ENCODE data around the gene RNF17.
A peak's percentile ranks its signal among the peaks of the same experiment; 100 is the strongest.
"Not testable (repeated sequence)": the region's sequence is repeated elsewhere in the genome, so short reads cannot be mapped to it uniquely, and the experiment has no call there.

Gene RNF17

DNA sequence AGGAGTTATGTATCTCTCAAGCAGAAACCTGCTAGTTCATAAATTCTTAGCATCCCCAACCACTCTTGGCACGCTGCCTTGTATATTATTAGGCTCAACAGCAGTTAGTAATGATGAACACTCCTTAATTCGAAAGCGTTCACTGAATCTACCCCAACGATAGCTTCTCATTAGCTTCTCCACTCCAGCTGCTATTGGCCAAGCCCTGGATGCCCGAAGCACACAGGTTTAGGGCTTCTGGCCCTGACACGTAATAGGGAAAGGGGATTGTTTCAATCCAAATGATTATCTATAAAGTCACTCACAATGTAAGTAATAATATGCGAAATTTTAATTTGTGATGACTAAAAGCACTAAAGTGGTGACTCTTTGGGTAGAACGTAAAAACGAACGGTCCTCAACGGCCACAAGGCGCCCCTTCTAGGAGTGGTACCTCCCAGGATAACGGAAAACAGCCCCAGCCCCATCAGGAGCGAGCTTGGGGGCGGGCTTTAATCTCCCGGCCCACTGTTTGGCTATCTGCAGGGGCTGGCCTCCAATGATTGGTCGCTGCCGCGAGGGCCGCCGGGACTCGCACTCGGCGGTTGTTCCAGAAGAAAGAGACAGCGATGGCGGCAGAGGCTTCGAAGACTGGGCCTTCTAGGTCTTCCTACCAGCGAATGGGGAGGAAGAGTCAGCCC lies at the start of gene RNF17:
TSS of gene RNF17 (plus strand) at position 574 of the 680 bp plus-strand sequence. CDS start at position 609, 35 bp downstream.
- no peak for DNase-seq (ENCODE audit: low spot score)

- DNase-seq (ENCODE audit: low spot score): no peak
Measured at GRCh38 chr13:24716011-24716410, 48.0 kb upstream of the RNF17 start.

DNA sequence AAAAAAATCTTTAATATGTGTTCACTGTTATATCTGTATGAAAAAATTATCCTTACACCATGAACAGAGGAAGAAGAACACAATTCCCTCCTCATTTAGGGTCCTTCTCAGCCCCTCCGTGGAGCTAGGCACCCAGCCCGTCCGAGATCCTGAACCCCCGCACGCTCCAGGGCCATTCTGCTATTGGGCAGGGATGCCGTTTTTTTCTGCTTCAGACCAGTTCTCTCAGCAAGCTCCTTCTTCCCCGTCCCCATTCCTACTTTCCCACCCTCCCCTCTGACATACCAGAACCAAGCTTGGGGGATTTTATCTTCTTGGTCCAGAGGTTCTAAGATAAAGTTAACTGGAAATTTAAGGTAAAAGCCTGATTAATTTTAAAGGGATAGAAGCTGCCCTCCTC lies 47.5 kb upstream of the RNF17 start:
- DNase-seq (ENCODE audit: low spot score): no peak

- DNase-seq (ENCODE audit: low spot score): no peak
Measured at GRCh38 chr13:24717217-24717616, 46.8 kb upstream of the RNF17 start.

- DNase-seq (ENCODE audit: low spot score): no peak
Measured at GRCh38 chr13:24718192-24718965, 45.6 kb upstream of the RNF17 start.

- DNase-seq (ENCODE audit: low spot score): no peak
Measured at GRCh38 chr13:24719139-24719538, 44.8 kb upstream of the RNF17 start.

DNA sequence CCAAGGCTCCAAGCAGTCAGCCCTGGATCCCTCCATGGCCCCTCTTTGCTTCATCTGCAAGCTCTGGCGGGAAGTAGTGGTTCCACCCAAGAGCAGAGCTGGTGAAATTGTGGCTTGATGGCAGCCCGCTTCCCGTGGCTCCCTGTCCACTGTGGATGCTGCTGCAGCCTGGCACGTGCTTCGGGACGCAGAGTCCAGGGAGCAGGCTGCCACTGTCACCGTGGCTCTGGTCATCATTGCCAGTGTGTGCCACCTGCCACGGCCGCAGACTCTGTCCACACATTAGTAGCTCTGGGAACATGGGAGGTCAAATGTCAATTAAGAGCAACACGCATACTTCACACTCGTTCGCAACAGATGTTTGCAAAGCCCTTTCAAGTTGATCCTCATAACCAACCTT lies 40.8 kb upstream of the RNF17 start:
- DNase-seq (ENCODE audit: low spot score): no peak

DNA sequence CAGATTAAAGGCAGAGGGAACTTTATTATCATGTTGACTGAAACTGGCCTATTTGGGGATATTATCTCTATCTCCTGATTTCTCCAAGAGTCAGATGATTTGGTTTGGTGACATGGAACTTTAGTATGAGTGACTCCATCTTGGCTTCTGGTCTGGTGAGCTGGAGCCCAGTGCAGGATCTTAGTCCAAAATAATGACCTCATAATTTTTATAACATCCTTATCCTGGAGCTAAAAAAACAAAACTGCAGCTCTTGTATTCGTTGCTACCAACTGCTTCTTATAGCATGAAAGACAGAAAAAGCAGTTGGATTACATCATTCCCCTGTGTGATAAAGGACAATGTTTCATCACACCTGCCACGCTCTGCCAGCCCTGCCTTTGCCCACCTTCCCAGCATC lies 39.3 kb upstream of the RNF17 start:
- DNase-seq (ENCODE audit: low spot score): no peak

DNA sequence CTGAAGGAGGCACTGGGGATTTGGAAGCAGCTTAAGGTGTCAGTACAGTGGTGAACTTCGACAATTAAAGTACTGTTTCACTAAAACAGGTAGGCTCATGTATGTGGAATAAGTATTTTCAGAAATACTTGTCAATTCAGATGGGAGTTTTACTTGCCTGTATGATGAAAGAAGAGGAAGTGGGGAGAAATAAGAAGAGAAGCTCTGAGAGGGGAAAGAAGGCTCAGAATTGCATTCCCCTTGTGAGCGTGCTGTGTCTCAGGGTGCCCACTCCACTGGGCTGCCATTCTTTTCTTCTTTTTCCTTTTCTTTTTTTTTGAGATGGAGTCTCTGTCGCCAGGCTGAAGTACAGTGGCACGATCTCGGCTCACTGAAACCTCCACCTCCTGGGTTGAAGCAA lies 38.6 kb upstream of the RNF17 start:
- no peak for DNase-seq (ENCODE audit: low spot score)

- DNase-seq (ENCODE audit: low spot score): peak; percentile 72
Measured at GRCh38 chr13:24727731-24728601, 36.0 kb upstream of the RNF17 start.

DNA sequence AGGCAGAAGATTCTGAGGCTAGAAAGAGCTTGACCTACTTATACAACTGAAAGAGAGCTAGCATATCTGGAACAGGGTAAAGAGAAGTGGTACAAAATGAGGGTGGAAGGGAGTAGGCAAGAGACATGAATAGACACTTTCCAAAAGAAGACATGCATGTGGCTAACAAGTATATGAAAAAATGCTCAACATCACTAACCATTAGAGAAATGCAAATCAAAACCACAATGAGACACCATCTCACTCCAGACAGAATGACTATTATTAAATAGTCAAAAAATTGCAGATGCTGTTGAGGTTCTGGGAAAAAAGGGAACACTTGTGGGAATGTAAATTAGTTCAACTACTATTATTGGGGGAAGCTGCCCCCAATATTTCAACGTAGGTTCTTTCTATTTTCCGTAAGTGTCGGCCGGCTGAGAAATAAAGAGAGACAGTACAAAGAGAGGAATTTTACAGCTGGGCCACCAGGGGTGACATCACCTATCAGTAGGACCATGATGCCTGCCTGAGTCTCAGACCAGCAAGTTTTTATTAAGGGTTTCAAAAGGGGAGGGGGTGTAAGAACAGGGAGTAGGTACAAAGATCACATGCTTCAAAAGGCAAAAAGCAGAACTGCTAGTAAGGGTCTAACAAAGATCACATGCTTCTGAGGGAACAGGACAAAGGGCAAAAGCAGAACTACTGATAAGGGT lies 32.9 kb upstream of the RNF17 start:
- not testable (repeated sequence) for DNase-seq (ENCODE audit: low spot score)

DNA sequence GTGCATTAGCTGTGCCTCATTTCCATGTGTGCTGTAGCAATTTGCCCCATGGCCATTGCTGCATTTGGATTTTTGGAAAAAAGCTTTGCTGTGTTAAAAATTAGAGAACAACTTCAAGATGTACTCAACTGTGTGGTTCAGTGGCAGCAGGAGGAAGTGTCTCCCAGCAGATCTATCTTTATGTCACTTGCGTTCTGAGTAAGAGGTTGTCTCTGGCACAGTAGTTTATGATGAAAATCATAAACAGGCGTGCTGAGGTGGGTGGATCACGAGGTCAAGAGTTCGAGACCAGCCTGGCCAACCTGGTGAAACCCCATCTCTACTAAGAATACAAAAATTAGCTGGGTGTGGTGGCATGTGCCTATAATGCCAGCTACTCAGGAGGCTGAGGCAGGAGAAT lies 29.0 kb upstream of the RNF17 start:
- DNase-seq (ENCODE audit: low spot score): no peak

DNA sequence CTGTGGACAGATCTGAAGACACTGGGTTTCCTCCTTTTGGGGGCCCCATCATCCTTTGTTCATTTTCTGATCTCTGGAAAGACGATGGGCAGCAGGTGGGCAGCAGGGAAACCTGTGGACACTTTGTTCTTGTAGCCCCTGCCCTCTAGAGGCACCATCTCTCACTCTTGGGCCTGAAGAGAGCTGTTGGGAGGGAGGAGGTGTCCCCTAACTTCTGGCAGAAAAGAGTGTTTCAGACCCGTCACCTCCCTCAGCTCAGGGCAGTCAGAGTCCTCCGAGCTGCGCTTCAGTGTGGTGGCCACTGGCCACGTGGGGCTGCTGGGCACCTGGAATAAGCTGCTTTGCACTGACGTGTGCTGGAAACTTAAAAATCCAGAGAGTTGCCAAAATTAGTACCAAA lies 26.9 kb upstream of the RNF17 start:
- DNase-seq (ENCODE audit: low spot score): no peak

- DNase-seq (ENCODE audit: low spot score): no peak
Measured at GRCh38 chr13:24738366-24738847, 25.6 kb upstream of the RNF17 start.

- no peak for DNase-seq (ENCODE audit: low spot score)
Measured at GRCh38 chr13:24740014-24740890, 23.7 kb upstream of the RNF17 start.

DNA sequence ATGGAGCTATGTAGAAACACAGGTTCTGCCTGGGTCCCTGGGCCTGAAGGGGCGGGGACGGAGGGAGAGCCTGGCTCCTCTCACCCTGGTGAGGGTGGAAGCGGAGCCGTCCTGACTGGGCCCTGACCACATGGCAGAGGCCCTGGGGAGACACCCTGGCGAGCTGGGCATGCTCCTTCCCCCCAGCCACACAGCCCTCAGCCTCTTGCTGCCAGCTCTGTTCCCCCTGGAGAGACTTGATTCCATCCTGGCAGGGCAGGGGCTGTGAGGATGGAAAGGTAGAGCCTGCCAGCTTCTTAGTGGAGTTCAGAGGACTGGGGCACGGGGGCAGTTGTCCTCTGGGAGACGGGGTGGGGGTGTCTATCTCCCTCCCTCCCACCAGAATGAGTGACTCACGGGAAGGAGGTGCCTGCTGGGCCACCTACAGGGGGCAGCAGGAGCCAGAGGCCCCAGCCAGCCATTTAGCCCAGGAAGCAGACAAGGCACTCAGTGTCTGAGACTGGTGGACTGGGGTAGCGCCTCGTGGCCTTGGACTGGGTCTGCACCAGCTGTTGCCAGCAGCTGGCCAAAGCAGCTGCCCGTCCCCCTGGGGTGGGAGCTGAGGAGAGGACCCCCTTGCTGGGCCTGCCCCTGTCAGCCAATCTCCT lies 22.8 kb upstream of the RNF17 start:
- DNase-seq (ENCODE audit: low spot score): no peak

DNA sequence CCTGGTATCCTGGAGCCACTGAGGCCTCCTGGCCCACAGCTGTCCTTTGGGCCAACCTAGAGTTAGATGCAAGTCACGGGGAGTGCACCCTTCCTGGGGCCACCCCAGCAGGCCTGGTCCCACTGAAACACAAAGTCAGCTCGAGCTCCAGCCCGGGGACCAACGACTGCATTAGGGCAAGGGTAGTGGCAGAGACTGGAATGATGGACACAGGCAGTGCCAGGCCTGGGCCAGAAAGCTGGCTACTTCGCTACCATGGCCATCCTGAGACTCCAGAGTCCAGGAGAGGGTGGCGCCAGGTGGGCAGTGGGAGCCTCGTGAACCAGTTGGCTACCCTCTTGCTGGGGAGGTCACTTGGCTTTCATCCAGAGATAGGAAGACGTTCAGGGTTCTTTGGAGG lies 22.2 kb upstream of the RNF17 start:
- DNase-seq (ENCODE audit: low spot score): no peak

- no peak for DNase-seq (ENCODE audit: low spot score)
Measured at GRCh38 chr13:24742294-24742693, 21.7 kb upstream of the RNF17 start.

- DNase-seq (ENCODE audit: low spot score): no peak
Measured at GRCh38 chr13:24742977-24743376, 21.0 kb upstream of the RNF17 start.

- no peak for DNase-seq (ENCODE audit: low spot score)
Measured at GRCh38 chr13:24744247-24744646, 19.7 kb upstream of the RNF17 start.

DNA sequence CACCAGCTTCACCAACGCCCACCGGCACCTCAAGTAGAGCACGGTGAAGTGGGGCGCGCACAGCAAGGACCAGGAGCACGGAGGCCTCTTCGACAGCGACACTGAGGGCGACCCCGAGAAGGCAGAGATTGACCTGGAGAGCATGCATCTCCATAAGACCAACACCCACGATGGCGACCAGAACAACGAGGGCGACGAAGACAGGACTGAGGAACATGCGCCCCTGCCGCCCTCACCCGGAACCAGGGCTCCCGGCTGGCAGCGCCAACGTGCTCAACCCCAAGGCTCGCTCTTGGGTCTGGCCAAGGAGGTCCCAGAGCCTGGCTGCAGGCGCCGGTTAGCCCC lies 18.5 kb upstream of the RNF17 start:
- no peak for DNase-seq (ENCODE audit: low spot score)

All from kidney capillary endothelial cell (primary cell).